ENCODE results near the gene TMEM92. TPM values are rescaled to one million over a fixed set of nuclear protein-coding genes. Genes with fewer than 3 reads are reported as not detected.
A peak's percentile ranks its signal among the peaks of the same experiment; 100 is the strongest.

Gene TMEM92
- total and polyA plus RNA-seq, 8 donors = 4.4 to 10.7 (median 6.4) TPM

DNA sequence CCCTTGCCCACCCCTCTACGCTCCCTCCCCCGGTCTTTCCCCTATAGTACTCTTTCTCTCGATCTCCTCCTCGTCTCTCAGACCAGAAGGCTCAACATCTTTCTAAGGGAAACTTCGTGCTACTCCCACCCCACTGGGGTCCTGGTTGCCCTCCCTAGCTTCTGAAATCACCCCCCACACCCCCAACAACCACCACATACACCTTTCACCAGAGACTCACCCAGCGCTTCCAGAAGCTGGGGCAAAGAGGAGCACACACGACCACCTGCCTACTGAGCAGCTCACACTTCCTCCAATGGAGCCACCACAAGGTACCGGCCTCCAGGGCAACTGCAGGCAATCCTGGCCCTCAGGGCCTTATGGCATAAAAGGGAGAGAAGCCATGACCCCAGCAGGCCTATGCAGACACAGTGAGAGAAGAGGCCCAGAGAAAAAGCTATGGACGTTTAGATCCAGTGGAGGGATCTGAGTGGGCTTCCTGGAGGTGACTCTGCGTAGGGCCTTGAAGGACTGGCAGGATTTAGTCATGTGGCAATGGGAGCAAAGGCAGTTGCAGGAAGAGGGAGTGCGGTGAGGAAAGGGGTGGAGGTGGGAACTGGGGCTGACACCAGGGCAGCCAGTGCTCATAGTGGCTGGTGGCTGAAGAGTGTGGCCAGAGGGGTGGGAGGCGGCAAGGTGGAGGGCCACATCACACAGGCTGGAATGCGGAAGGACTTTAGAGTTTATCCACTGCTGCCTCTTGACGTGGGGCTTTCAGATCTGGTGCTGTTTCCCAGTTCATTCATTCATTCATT is 12.1 kb upstream of the TMEM92 start:
- Histone ChIP-seq H3K4me3 (no peak overlapping the region), H3K36me3 (no peaks in the 10 kb centered on the region), H3K4me1 (peaks cover 13 to 25% of the 10 kb centered on the region in 2 donors), H3K27me3 (no peaks in the 10 kb centered on the region), H3K9me3 (no peaks in the 10 kb centered on the region), H3K27ac (no peak overlapping the region)
- DNase-seq (no peak), ATAC-seq (peak; percentile 7)
- TF ChIP-seq, protein P1, sequence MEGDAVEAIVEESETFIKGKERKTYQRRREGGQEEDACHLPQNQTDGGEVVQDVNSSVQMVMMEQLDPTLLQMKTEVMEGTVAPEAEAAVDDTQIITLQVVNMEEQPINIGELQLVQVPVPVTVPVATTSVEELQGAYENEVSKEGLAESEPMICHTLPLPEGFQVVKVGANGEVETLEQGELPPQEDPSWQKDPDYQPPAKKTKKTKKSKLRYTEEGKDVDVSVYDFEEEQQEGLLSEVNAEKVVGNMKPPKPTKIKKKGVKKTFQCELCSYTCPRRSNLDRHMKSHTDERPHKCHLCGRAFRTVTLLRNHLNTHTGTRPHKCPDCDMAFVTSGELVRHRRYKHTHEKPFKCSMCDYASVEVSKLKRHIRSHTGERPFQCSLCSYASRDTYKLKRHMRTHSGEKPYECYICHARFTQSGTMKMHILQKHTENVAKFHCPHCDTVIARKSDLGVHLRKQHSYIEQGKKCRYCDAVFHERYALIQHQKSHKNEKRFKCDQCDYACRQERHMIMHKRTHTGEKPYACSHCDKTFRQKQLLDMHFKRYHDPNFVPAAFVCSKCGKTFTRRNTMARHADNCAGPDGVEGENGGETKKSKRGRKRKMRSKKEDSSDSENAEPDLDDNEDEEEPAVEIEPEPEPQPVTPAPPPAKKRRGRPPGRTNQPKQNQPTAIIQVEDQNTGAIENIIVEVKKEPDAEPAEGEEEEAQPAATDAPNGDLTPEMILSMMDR (IDR thresholded peaks at IDR 0.05) = no peak
- intact Hi-C loops (cut with DNase I) = no loop called here

DNA sequence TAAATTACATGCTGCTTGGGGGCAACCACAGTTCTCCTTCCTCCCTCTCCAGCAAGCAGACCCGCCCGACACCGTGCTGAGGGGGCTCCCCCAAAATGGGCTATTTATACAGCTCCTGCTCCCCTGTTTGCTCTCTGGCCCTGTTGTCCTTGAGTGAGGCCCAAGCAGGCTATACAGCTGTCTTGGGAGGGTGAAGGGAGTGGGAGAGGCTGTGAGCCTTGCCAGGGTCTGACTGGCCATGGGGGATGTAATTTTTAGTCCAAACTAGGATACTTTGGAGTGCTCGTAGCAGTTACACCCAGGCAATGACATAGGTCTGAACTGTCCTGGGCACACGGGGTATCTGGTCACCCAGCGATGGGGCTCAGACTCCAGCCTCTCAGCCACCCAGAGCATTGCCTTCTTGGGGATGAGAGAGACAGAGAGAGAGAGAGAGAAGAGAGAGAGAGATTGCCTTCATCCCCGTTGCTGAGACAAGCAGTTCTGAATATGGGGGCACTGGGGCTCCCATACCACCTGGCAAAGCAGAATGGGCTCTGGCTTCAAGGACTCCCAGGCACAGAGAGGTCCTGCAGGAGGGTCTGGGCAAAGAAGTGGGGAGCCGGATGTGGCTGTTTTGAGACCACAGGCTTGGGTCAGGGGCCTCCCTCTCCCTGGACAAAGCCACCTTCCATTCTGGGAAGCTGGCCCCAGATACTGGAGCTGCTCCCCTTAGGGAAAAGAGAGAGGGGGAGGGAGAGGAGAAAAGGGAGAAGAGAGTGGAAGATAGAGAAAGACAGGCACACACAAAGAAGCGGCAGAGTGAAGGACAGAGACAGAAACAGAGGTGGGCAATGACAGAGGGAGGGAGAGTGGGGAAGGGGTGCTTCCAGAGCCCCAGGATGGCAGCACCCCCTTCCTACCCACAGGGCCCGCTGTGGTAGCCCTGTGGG is 10.7 kb upstream of the TMEM92 start:
- Histone ChIP-seq H3K36me3 (no peaks in the 10 kb centered on the region), H3K4me3 (no peak overlapping the region), H3K27me3 (no peaks in the 10 kb centered on the region), H3K9me3 (no peaks in the 10 kb centered on the region), H3K27ac (no peak overlapping the region), H3K4me1 (peaks cover 15 to 30% of the 10 kb centered on the region in 2 donors)
- intact Hi-C loops (cut with DNase I) = no loop called here
- ATAC-seq (no peak), DNase-seq (no peak)
- TF ChIP-seq, protein P1 (IDR thresholded peaks at IDR 0.05) = no peak

DNA sequence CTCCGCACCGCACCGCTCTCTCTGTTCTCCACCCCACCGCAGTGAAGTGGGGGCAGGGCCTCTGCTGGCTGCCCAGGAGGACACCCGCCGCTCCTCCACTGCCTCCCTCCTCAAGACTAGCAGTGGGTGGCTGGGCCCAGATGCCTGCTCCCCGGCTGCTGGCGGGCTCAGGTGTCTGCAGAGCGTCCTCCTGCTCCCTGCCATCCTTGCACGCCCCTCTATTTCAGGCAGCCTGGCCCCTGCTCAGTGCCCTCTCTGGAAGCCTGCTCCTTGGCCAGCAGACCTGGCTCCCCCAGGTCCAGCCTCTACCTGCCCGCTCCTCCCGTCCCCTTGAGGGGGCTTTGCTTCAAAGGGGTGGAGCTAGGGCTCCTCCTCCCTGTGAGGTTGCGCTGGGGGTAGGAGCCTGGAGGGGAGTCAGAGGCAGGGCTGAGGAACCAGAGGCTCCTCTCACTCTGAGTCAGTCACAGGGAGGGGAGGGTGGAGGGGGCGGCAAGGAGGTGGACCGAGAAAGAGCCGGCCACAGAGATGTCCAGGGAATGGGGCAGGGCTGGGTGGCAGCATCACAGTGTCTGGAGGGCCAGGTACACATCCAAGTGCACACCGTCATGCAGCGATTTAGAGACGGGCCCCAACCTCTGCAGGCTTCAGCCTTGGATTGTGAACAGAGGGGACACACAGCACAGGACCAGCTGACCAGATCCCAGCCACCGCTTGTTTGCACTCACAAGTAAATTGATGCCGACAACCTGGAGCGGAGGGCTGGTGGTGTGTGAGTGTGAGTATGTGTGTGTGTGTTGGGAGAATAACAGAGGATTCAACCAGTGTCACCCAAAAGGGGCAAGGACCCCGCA is 9.8 kb upstream of the TMEM92 start:
- Histone ChIP-seq H3K4me3 (no peak overlapping the region), H3K9me3 (no peaks in the 10 kb centered on the region), H3K27ac (no peak overlapping the region), H3K27me3 (no peaks in the 10 kb centered on the region), H3K36me3 (no peaks in the 10 kb centered on the region), H3K4me1 (peaks cover 15 to 30% of the 10 kb centered on the region in 2 donors)
- intact Hi-C loops (cut with DNase I) = no loop called here
- TF ChIP-seq, protein P1 (IDR thresholded peaks at IDR 0.05) = no peak
- DNase-seq (no peak), ATAC-seq (peak; percentile 31)

DNA sequence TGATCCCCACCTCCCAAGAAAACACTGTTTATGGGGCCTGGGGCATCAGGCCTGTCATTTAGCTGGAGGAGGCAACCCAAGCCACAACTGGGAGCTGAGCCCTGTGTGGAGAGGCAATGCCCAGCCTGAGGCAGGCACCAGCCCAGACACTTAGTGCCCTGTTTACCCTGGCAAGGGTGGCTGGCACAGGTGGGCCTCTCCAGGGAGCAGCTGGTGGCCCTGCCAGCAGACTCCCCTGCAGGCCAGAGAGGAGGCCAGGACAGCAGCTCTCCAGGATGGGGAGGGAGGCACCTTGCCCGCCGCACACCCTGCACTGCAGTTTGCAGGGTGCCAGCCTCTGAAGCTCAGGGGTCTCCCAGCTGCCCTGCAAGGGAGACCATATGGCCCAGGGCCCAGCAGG is 9.1 kb upstream of the TMEM92 start:
- peak in 1 of 4 donors; percentile 74 for DNase-seq
- Histone ChIP-seq H3K4me3 (no peak overlapping the region), H3K27ac (no peak overlapping the region), H3K27me3 (no peaks in the 10 kb centered on the region), H3K4me1 (peaks cover 21 to 30% of the 10 kb centered on the region in 2 donors), H3K9me3 (no peaks in the 10 kb centered on the region), H3K36me3 (no peaks in the 10 kb centered on the region)
- intact Hi-C loops (cut with DNase I) = no loop called here
- TF ChIP-seq, protein P1 (IDR thresholded peaks at IDR 0.05) = no peak
- ATAC-seq = peak; percentile 66
